GM12878 (cell line): ENCODE measurements around the gene NID1. TPM values are rescaled to one million over a fixed set of nuclear protein-coding genes. Genes with fewer than 3 reads are reported as not detected.

Experiments
- ATAC-seq: fragments of 200-7000 bp; cut with Tn5 transposase; 3 replicates; pipeline ENCODE4 v1.9.1; 2020; ENCODE audit warnings: mild to moderate bottlenecking, moderate library complexity
- BruUV-seq: library from RNA; stranded (reverse); fragments of 400-500 nt; replicated peaks from 2 replicates; lab custom pipeline; 2021; lab: Mats Ljungman, UMichigan
- CTCF ChIA-PET: fragments of 300-600 bp; sonication (Branson Sonifier 250); formaldehyde crosslinking; extraction: SDS; loops from one replicate; lab custom pipeline; 2021; ENCODE audit warnings: inconsistent platforms; lab: Yijun Ruan, JAX
- POLR2A ChIA-PET: fragments of 350-600 bp; formaldehyde crosslinking; extraction: SDS; loops from one replicate; lab custom pipeline; 2021; ENCODE audit warnings: inconsistent platforms; lab: Charles Lee
- RAD21 ChIA-PET: fragments of 300-600 bp; sonication (Branson Sonifier 250); formaldehyde crosslinking; loops from one replicate; lab custom pipeline; 2023; ENCODE audit warnings: antibody characterized with exemption; ENCODE audit not compliant: unreplicated experiment; lab: Charles Lee
- SMC1A ChIA-PET: fragments of 300-600 bp; sonication (Branson Sonifier 250); formaldehyde crosslinking; loops from one replicate; lab custom pipeline; 2023; ENCODE audit not compliant: unreplicated experiment, uncharacterized antibody; lab: Charles Lee
- DNase-seq: peaks from one replicate; pipeline ENCODE4 v3.0.0-alpha.2; 2011; ENCODE audit warnings: low read depth, low spot score
- FAIRE-seq: peaks from 3 replicates; lab custom pipeline; 2011; peaks lifted over from hg19 to GRCh38; lab: Jason Lieb, UNC
- H2AFZ ChIP-seq: 2 replicates; pipeline ENCODE4 v1.6.0; 2011; ENCODE audit warnings: low read depth, low read length, control low read depth; ENCODE audit not compliant: control insufficient read depth
- H3K27ac ChIP-seq: 2 replicates; pipeline ENCODE4 v1.5.1; 2011; ENCODE audit warnings: control low read depth; ENCODE audit not compliant: control insufficient read depth, insufficient read depth
- H3K27me3 ChIP-seq, 2 experiments: replicated peaks in 1 of 2; 2 replicates each; pipeline versions ENCODE4 v1.6.0 to v1.6.1; 2011; ENCODE audit warnings: low read length in 1 of 2; ENCODE audit not compliant: control insufficient read depth in 2 of 2, insufficient read depth in 2 of 2
- H3K36me3 ChIP-seq, 2 experiments: 2 replicates each; pipeline ENCODE4 v1.5.1; 2011; ENCODE audit warnings: low read length in 1 of 2; ENCODE audit not compliant: control insufficient read depth in 2 of 2, insufficient read depth in 2 of 2
- H3K4me1 ChIP-seq: 2 replicates; pipeline ENCODE4 v1.6.1; 2011; ENCODE audit warnings: mild to moderate bottlenecking, low read length, moderate library complexity, mixed read lengths; ENCODE audit not compliant: control insufficient read depth, insufficient read depth
- H3K4me2 ChIP-seq: 2 replicates; pipeline ENCODE4 v1.6.0; 2011; ENCODE audit warnings: control low read depth; ENCODE audit not compliant: control insufficient read depth, insufficient read depth
- H3K4me3 ChIP-seq: fragments of 200-600 bp; sonication (generic); 2 replicates; pipeline ENCODE4 v1.5.1; 2016
- H3K79me2 ChIP-seq: 2 replicates; pipeline ENCODE4 v1.6.0; 2011; ENCODE audit warnings: low read length; ENCODE audit not compliant: control insufficient read depth, insufficient read depth
- H3K9ac ChIP-seq: 2 replicates; pipeline ENCODE4 v1.8.0; 2011; ENCODE audit warnings: low read length, control low read depth, mixed read lengths; ENCODE audit not compliant: control insufficient read depth, insufficient read depth
- H3K9me3 ChIP-seq: replicated peaks from 3 replicates; pipeline ENCODE4 v1.5.1; 2011; ENCODE audit warnings: mild to moderate bottlenecking, low read length; ENCODE audit not compliant: control insufficient read depth, insufficient read depth
- H4K20me1 ChIP-seq: 2 replicates; pipeline ENCODE4 v1.6.0; 2011; ENCODE audit not compliant: control insufficient read depth, insufficient read depth
- ETV6 ChIP-seq, 2 experiments: fragments of 450-650 bp in 1 of 2; IDR thresholded peaks in 1 of 2; conservative IDR thresholded peaks in 1 of 2; 2 replicates each; pipeline ENCODE4 v1.6.1; 2014; ENCODE audit warnings: antibody characterized with exemption in 1 of 2, borderline replicate concordance in 1 of 2, low read depth in 1 of 2, mild to moderate bottlenecking in 1 of 2, moderate library complexity in 1 of 2
- NBN ChIP-seq: fragments of 450-650 bp; IDR thresholded peaks from 2 replicates; pipeline ENCODE4 v1.6.1; 2016
- PAX5 ChIP-seq: IDR thresholded peaks from 2 replicates; pipeline ENCODE4 v1.6.1; 2011; ENCODE audit warnings: low read depth, low read length, borderline replicate concordance
- POLR2A ChIP-seq: IDR thresholded peaks from 2 replicates; pipeline ENCODE4 v1.6.1; 2011; ENCODE audit warnings: low read depth, mild to moderate bottlenecking, low read length
- SRF ChIP-seq, 2 experiments: IDR thresholded peaks; 2 replicates each; pipeline ENCODE4 v1.6.1; 2011; ENCODE audit warnings: low read depth in 2 of 2, low read length in 2 of 2, mild to moderate bottlenecking in 1 of 2, moderate library complexity in 1 of 2
- TAF1 ChIP-seq: IDR thresholded peaks from 2 replicates; pipeline ENCODE4 v1.6.1; 2011; ENCODE audit warnings: mild to moderate bottlenecking, low read depth, low read length, borderline replicate concordance
- TCF3 ChIP-seq: IDR thresholded peaks from 2 replicates; pipeline ENCODE4 v1.6.1; 2012; ENCODE audit warnings: low read depth, mild to moderate bottlenecking, low read length, borderline replicate concordance; ENCODE audit not compliant: insufficient read depth
- ZBED1 ChIP-seq: IDR thresholded peaks from 2 replicates; pipeline ENCODE4 v1.6.1; 2016; ENCODE audit warnings: borderline replicate concordance
- WGBS: methylation state at CpG from one replicate; pipeline ENCODE4 v1.1.6; 2016; ENCODE audit warnings: low lambda C conversion rate; ENCODE audit not compliant: insufficient replicate concordance, insufficient coverage; ENCODE audit errors: missing lambda C conversion rate; 5-methylcytosine and 5-hydroxymethylcytosine counted together
- in situ Hi-C: fragments of 300-500 bp; cut with MboI; formaldehyde crosslinking; loops from 9 replicates; pipeline ENCODE4 v1.14.3; 2018; ENCODE audit warnings: mixed read lengths
- intact Hi-C: fragments of 100-400 bp; cut with micrococcal nuclease; formaldehyde crosslinking; loops from one replicate; pipeline ENCODE4 v1.14.2; 2022; ENCODE audit not compliant: unreplicated experiment
- polyA plus RNA-seq, 11 experiments: library from polyadenylated mRNA; depleted of rRNA in 4 of 11; unstranded in 6 of 11; stranded (reverse) in 5 of 11; fragments of >200 nt; fragmentation: Nextera tagmentation in 4 of 11; fragmentation: Illumina TruSeq in 1 of 11; extraction: Ambion mirVana in 4 of 11; extraction: Trizol in 1 of 11; gene quantifications; 1 replicate in 1 of 11; 2 replicates in 10 of 11; pipeline versions ENCODE4 v1.2.1 to v1.2.3, GENCODE V29; 2011 to 2016; ENCODE audit warnings: inconsistent platforms in 2 of 11, missing spikeins in 2 of 11, low read depth in 1 of 11
- total RNA-seq, 4 experiments: library from RNA; depleted of rRNA in 3 of 4; stranded (reverse); fragments of >200 nt in 3 of 4; fragmentation: Illumina TruSeq in 1 of 4; extraction: Trizol in 1 of 4; gene quantifications; 2 replicates each; pipeline versions ENCODE4 v1.2.1 to v1.2.3, GENCODE V29; 2013 to 2021
- TF ChIP-seq, protein P1 (sequence below): fragments of 450-650 bp; IDR thresholded peaks from 2 replicates; pipeline ENCODE4 v1.6.1; 2017; ENCODE audit warnings: mild to moderate bottlenecking, moderate library complexity

NID1 gene
- total and polyA plus RNA-seq, 10 of the 15 experiments (the other 5 are each of a cell fraction or from before 2014, with no cell fraction given): 4.2 to 25.7 (median 11.3) TPM

- intact Hi-C loops: no loop called here
- Histone ChIP-seq H4K20me1 (no peaks in the 10 kb centered on the region), H3K79me2 (no peaks in the 10 kb centered on the region), H3K4me2 (no peak overlapping the region), H3K4me1 (peaks cover 5% of the 10 kb centered on the region), H3K36me3 (no peaks in the 10 kb centered on the region), H3K9ac (no peak overlapping the region), H3K27me3 (no peaks in the 10 kb centered on the region), H3K4me3 (no peak overlapping the region), H2AFZ (no peak overlapping the region), H3K9me3 (peaks cover 13% of the 10 kb centered on the region), H3K27ac (no peak overlapping the region)
- ChIA-PET SMC1A (interaction anchor here (0.7 to 1.1 kb wide), 4 partner anchors 26 to 391 kb away, joined by 3 to 4 read pairs (median 4); no protein-coding TSS in a partner anchor), CTCF (interaction anchor here (0.6 to 1.8 kb wide), 3 partner anchors 10 to 579 kb away, joined by 3 to 4 read pairs (median 3); no protein-coding TSS in a partner anchor), POLR2A (interaction anchor here (0.6 kb wide), 1 partner anchor 297 kb away, joined by 3 read pairs; no protein-coding TSS in a partner anchor), RAD21 (no interaction called here)
- BruUV-seq: no TSS peak
- ATAC-seq (no peak), FAIRE-seq (no peak), DNase-seq (no peak)
- TF ChIP-seq PAX5: no peak
- 20% methylated on average over 4 of the region's 5 CpGs for whole genome bisulfite sequencing
- in situ Hi-C loops: no loop called here
These were observed 28.0 kb upstream of the NID1 start for GRCh38 chr1:236092899-236093298.

DNA sequence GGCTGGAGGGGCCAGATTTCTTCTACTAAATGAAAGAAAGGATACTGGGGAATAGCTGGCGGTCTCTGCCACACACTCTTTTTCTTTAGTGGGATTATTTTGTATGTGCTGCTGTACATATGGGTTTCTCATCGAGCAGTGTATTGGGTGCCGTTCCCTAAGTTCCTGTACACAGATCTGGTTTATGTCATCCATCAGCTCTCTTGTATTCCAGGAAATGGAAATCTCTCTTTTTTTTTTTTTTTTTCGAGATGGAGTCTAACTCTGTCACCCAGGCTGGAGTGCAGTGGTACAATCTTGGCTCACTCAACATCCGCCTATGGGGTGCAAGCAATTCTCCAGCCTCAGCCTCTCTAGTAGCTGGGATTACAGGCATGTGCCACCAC lies 27.0 kb upstream of the NID1 start:
- RAD21 ChIA-PET: interaction anchor here (0.6 to 1.2 kb wide), 3 partner anchors 26 to 383 kb away, joined by 3 to 4 read pairs (median 3); no protein-coding TSS in a partner anchor
- intact Hi-C loops: no loop called here
- H4K20me1 ChIP-seq: no peaks in the 10 kb centered on the region
- H3K79me2 ChIP-seq: no peaks in the 10 kb centered on the region
- 94% methylated on average over 4 of the region's 5 CpGs for WGBS
- H3K27me3 ChIP-seq: no peaks in the 10 kb centered on the region
- H3K4me2 ChIP-seq: no peak overlapping the region
- H3K4me1 ChIP-seq: no peaks in the 10 kb centered on the region
- no peak overlapping the region for H3K4me3 ChIP-seq
- TF ChIP-seq ZBED1: no peak
- no peak for TF ChIP-seq SRF (IDR thresholded peaks at IDR 0.05; ENCODE audit: low read depth in 2 of 2, low read length in 2 of 2)
- no peak for TF ChIP-seq POLR2A
- no peak for TF ChIP-seq TAF1
- no peak for TF ChIP-seq NBN
- no peak for TF ChIP-seq ETV6 (conservative IDR thresholded peaks at IDR 0.05 in 1 of 2, IDR thresholded peaks at IDR 0.05 in 1 of 2; ENCODE audit: borderline replicate concordance in 1 of 2, low read depth in 1 of 2)
- TF ChIP-seq, protein P1, sequence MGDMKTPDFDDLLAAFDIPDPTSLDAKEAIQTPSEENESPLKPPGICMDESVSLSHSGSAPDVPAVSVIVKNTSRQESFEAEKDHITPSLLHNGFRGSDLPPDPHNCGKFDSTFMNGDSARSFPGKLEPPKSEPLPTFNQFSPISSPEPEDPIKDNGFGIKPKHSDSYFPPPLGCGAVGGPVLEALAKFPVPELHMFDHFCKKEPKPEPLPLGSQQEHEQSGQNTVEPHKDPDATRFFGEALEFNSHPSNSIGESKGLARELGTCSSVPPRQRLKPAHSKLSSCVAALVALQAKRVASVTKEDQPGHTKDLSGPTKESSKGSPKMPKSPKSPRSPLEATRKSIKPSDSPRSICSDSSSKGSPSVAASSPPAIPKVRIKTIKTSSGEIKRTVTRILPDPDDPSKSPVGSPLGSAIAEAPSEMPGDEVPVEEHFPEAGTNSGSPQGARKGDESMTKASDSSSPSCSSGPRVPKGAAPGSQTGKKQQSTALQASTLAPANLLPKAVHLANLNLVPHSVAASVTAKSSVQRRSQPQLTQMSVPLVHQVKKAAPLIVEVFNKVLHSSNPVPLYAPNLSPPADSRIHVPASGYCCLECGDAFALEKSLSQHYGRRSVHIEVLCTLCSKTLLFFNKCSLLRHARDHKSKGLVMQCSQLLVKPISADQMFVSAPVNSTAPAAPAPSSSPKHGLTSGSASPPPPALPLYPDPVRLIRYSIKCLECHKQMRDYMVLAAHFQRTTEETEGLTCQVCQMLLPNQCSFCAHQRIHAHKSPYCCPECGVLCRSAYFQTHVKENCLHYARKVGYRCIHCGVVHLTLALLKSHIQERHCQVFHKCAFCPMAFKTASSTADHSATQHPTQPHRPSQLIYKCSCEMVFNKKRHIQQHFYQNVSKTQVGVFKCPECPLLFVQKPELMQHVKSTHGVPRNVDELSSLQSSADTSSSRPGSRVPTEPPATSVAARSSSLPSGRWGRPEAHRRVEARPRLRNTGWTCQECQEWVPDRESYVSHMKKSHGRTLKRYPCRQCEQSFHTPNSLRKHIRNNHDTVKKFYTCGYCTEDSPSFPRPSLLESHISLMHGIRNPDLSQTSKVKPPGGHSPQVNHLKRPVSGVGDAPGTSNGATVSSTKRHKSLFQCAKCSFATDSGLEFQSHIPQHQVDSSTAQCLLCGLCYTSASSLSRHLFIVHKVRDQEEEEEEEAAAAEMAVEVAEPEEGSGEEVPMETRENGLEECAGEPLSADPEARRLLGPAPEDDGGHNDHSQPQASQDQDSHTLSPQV: no peak
- TF ChIP-seq TCF3: no peak
- TF ChIP-seq, all 136 proteins: peak for 0
- H3K9me3 ChIP-seq: peaks cover 10% of the 10 kb centered on the region
- no peak overlapping the region for H3K9ac ChIP-seq
- FAIRE-seq: no peak
- ATAC-seq: no peak
- BruUV-seq: no TSS peak
- SMC1A ChIA-PET: interaction anchor here (1.0 kb wide), 1 partner anchor 25 kb away, joined by 4 read pairs; no protein-coding TSS in a partner anchor
- no peak for DNase-seq
- H3K36me3 ChIP-seq: no peaks in the 10 kb centered on the region
- no peak overlapping the region for H3K27ac ChIP-seq
- POLR2A ChIA-PET: no interaction called here
- in situ Hi-C loops: no loop called here
- CTCF ChIA-PET: interaction anchor here (0.6 to 1.8 kb wide), 6 partner anchors 12 to 707 kb away, joined by 3 to 5 read pairs (median 3); no protein-coding TSS in a partner anchor
- no peak overlapping the region for H2AFZ ChIP-seq
